ENCODE measurements around the gene CHD5. TPM values are rescaled to one million over a fixed set of nuclear protein-coding genes. Genes with fewer than 3 reads are reported as not detected.

Gene CHD5
- polyA plus RNA-seq, 3 donors from 2014 or later: 0.12 TPM; not detected in 2

- Mint-ChIP-seq H3K4me3 (peak overlapping the region; percentile 87 to 99 (median 97)), H3K27me3 (ENCODE audit: low read depth in 3 of 3) (peaks cover 2 to 8% (median 4%) of the 10 kb centered on the region in 3 donors), H3K4me1 (peaks cover 47 to 54% of the 10 kb centered on the region in 2 donors), H3K36me3 (peaks cover 6 to 19% (median 11%) of the 10 kb centered on the region in 3 donors), H3K9me3 (no peaks in the 10 kb centered on the region), H3K27ac (peak overlapping the region; percentile 67 to 96 (median 86))
- no peak for DNase-seq
These were observed 17.8 kb upstream of the CHD5 start for GRCh38 chr1:6197746-6198427.

- Mint-ChIP-seq H3K27me3 (ENCODE audit: low read depth in 3 of 3) (peaks cover 0 to 2% (median 0%) of the 10 kb centered on the region in 3 donors), H3K4me3 (no peak overlapping the region), H3K4me1 (peaks cover 19 to 31% of the 10 kb centered on the region in 2 donors), H3K27ac (no peak overlapping the region), H3K36me3 (peaks cover 13 to 30% (median 21%) of the 10 kb centered on the region in 3 donors), H3K9me3 (no peaks in the 10 kb centered on the region)
- DNase-seq: no peak
These were observed 11.8 kb upstream of the CHD5 start for GRCh38 chr1:6191968-6192367.

- H3K9me3 Mint-ChIP-seq: no peaks in the 10 kb centered on the region
- no peak overlapping the region for H3K27ac Mint-ChIP-seq
- H3K36me3 Mint-ChIP-seq: peaks cover 12 to 25% (median 16%) of the 10 kb centered on the region in 3 donors
- peaks cover 13 to 34% of the 10 kb centered on the region in 2 donors for H3K4me1 Mint-ChIP-seq
- no peak overlapping the region for H3K4me3 Mint-ChIP-seq
- H3K27me3 Mint-ChIP-seq (ENCODE audit: low read depth in 3 of 3): no peaks in the 10 kb centered on the region
- DNase-seq: no peak
These were observed 8.3 kb upstream of the CHD5 start for GRCh38 chr1:6188466-6188865.

- Mint-ChIP-seq H3K4me3 (no peak overlapping the region), H3K36me3 (peaks cover 8 to 20% (median 12%) of the 10 kb centered on the region in 3 donors), H3K27ac (no peak overlapping the region), H3K27me3 (ENCODE audit: low read depth in 3 of 3) (peaks cover 3 to 6% (median 5%) of the 10 kb centered on the region in 3 donors), H3K4me1 (peaks cover 18 to 40% of the 10 kb centered on the region in 2 donors), H3K9me3 (no peaks in the 10 kb centered on the region)
- no peak for DNase-seq
These were observed 5.7 kb upstream of the CHD5 start for GRCh38 chr1:6185635-6186382.

GRCh38 chr1:6185151-6185550 lies 5.0 kb upstream of the CHD5 start:
- Mint-ChIP-seq H3K4me1 (peaks cover 21 to 38% of the 10 kb centered on the region in 2 donors), H3K27me3 (ENCODE audit: low read depth in 3 of 3) (peaks cover 4 to 7% (median 5%) of the 10 kb centered on the region in 3 donors), H3K27ac (peak overlapping the region in 1 of 6 donors; percentile 4), H3K4me3 (no peak overlapping the region), H3K9me3 (no peaks in the 10 kb centered on the region), H3K36me3 (peaks cover 8 to 19% (median 12%) of the 10 kb centered on the region in 3 donors)
- DNase-seq: no peak

- no peak overlapping the region for H3K4me3 Mint-ChIP-seq
These were observed 4.1 kb upstream of the CHD5 start for GRCh38 chr1:6184083-6184783.

GRCh38 chr1:6183520-6183989 lies 3.4 kb upstream of the CHD5 start:
- Mint-ChIP-seq H3K9me3 (no peaks in the 10 kb centered on the region), H3K4me1 (peaks cover 18 to 27% of the 10 kb centered on the region in 2 donors), H3K27ac (peak overlapping the region in 1 of 6 donors; percentile 12), H3K4me3 (peak overlapping the region in 1 of 5 donors; percentile 14), H3K27me3 (ENCODE audit: low read depth in 3 of 3) (peaks cover 4 to 10% (median 9%) of the 10 kb centered on the region in 3 donors), H3K36me3 (peaks cover 4 to 15% (median 4%) of the 10 kb centered on the region in 3 donors)
- no peak for DNase-seq

More at GRCh38 chr1:6184083-6184783, 4.1 kb upstream of the CHD5 start:
- Mint-ChIP-seq H3K9me3 (no peaks in the 10 kb centered on the region), H3K36me3 (peaks cover 4 to 15% (median 8%) of the 10 kb centered on the region in 3 donors), H3K4me1 (peaks cover 20 to 32% of the 10 kb centered on the region in 2 donors), H3K27me3 (ENCODE audit: low read depth in 3 of 3) (peaks cover 4 to 7% (median 5%) of the 10 kb centered on the region in 3 donors), H3K27ac (no peak overlapping the region)
- no peak for DNase-seq

GRCh38 chr1:6181347-6181770 lies 1.2 kb upstream of the CHD5 start:
- Mint-ChIP-seq H3K27ac (peak overlapping the region in 1 of 6 donors; percentile 69), H3K4me1 (peaks cover 18 to 27% of the 10 kb centered on the region in 2 donors), H3K9me3 (peaks cover 0 to 2% (median 0%) of the 10 kb centered on the region in 6 donors), H3K36me3 (peaks cover 4 to 8% (median 4%) of the 10 kb centered on the region in 3 donors), H3K27me3 (ENCODE audit: low read depth in 3 of 3) (peaks cover 11 to 17% (median 14%) of the 10 kb centered on the region in 3 donors), H3K4me3 (peak overlapping the region; percentile 44 to 69 (median 58))
- no peak for DNase-seq

- Mint-ChIP-seq H3K4me3 (peak overlapping the region in 3 of 5 donors; percentile 46 to 58 (median 48)), H3K27ac (no peak overlapping the region), H3K4me1 (peaks cover 18 to 23% of the 10 kb centered on the region in 2 donors), H3K36me3 (peaks cover under 1 to 4% (median 1%) of the 10 kb centered on the region in 3 donors), H3K9me3 (peaks cover 0 to 2% (median 0%) of the 10 kb centered on the region in 6 donors), H3K27me3 (ENCODE audit: low read depth in 3 of 3) (peaks cover 11 to 17% (median 14%) of the 10 kb centered on the region in 3 donors)
- no peak for DNase-seq
These were observed 688 bp upstream of the CHD5 start for GRCh38 chr1:6180707-6181311.

GRCh38 chr1:6179564-6180175 lies 451 bp downstream of the CHD5 start:
- peaks cover 0 to 2% (median 0%) of the 10 kb centered on the region in 6 donors for H3K9me3 Mint-ChIP-seq
- DNase-seq: no peak
- no peak overlapping the region for H3K27ac Mint-ChIP-seq
- peaks cover 18 to 22% of the 10 kb centered on the region in 2 donors for H3K4me1 Mint-ChIP-seq
- H3K36me3 Mint-ChIP-seq: peaks cover 0 to 3% (median 0%) of the 10 kb centered on the region in 3 donors
- H3K27me3 Mint-ChIP-seq (ENCODE audit: low read depth in 3 of 3): peaks cover 11 to 17% (median 14%) of the 10 kb centered on the region in 3 donors
- no peak overlapping the region for H3K4me3 Mint-ChIP-seq

GRCh38 chr1:6178751-6179563 lies 1.2 kb downstream of the CHD5 start:
- Mint-ChIP-seq H3K4me1 (peaks cover 17 to 18% of the 10 kb centered on the region in 2 donors), H3K27ac (no peak overlapping the region), H3K9me3 (peaks cover 0 to 2% (median 0%) of the 10 kb centered on the region in 6 donors), H3K36me3 (peaks cover 0 to 3% (median 0%) of the 10 kb centered on the region in 3 donors), H3K27me3 (ENCODE audit: low read depth in 3 of 3) (peaks cover 11 to 17% (median 14%) of the 10 kb centered on the region in 3 donors), H3K4me3 (peak overlapping the region; percentile 56 to 66 (median 62))
- DNase-seq: no peak

Measured in immature natural killer cell (primary cell).